ENCODE results near the gene BNC2. TPM values are rescaled to one million over a fixed set of nuclear protein-coding genes. Genes with fewer than 3 reads are reported as not detected.

BNC2 gene
- total RNA-seq, 1 experiment from 2014 or later, result 43.6 TPM

DNA sequence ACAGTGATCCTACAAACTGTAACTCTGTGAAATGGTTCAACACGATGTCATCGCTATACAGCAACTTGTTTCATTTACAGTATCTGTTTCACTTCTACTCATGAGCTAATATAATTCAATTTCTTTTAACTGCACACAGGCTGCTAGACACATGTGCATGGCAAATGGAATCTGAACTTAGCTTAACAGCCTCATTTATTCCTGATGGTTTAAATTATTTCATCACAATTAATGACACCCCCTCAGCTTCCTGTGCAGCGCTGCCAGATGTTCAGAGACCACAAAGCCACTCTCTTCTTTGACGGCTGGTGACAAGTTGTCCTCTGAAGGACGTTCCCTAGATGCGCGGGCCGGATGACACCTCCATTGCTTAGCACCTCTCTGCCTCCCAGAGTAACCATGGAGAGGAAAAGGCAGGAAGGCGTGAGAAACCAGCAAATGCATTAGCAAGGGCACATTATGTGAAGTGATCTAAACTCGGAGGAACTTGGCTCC lies 191.1 kb downstream of the BNC2 start:
- no peak overlapping the region for H2AK5ac ChIP-seq (ENCODE audit: insufficient read length, low read length)
- no CpG with 5 or more reads among the region's 10 CpGs for WGBS (ENCODE audit: extremely low coverage, insufficient read length, low lambda C conversion rate)

More for the DNA sequence above, 191.1 kb downstream of the BNC2 start:
- Histone ChIP-seq H3K14ac (ENCODE audit: insufficient read depth, low read length) (no peak overlapping the region), H4K20me1 (ENCODE audit: control insufficient read depth, insufficient read depth, insufficient read length) (no peaks in the 10 kb centered on the region), H3K9me3 (ENCODE audit: control insufficient read depth, low read depth, low read length) (no peaks in the 10 kb centered on the region), H2BK12ac (ENCODE audit: insufficient read length, low read depth, low read length) (no peak overlapping the region), H3K4ac (ENCODE audit: low read depth, low read length) (no peak overlapping the region), H3K79me2 (ENCODE audit: insufficient read depth, low read length) (no peaks in the 10 kb centered on the region), H3K79me1 (ENCODE audit: insufficient read depth, low read depth, low read length, poor library complexity, severe bottlenecking) (no peaks in the 10 kb centered on the region), H4K5ac (ENCODE audit: insufficient read length, low read depth, low read length) (no peak overlapping the region), H2BK15ac (ENCODE audit: low read depth, low read length) (no peak overlapping the region), H3K4me2 (ENCODE audit: insufficient read depth, insufficient read length, low read length) (no peak overlapping the region), H2BK5ac (ENCODE audit: insufficient read length, low read length) (no peak overlapping the region), H3K23me2 (ENCODE audit: insufficient read length, low read depth, low read length, poor library complexity, severe bottlenecking) (no peaks in the 10 kb centered on the region), H3K56ac (ENCODE audit: insufficient read length, low read depth, low read length) (no peak overlapping the region), H3T11ph (ENCODE audit: low read length) (no peak overlapping the region), H3K18ac (ENCODE audit: insufficient read length, low read depth, low read length) (no peak overlapping the region), H3K27ac (ENCODE audit: insufficient read length, low read depth, low read length) (no peak overlapping the region), H3K9ac (ENCODE audit: extremely low read depth, insufficient read length, low read length) (no peak overlapping the region), H4K91ac (ENCODE audit: insufficient read length, low read depth, low read length) (no peak overlapping the region), H3K27me3 (ENCODE audit: insufficient read depth, low read length) (no peaks in the 10 kb centered on the region), H2BK20ac (ENCODE audit: low read depth, low read length, poor library complexity, severe bottlenecking) (no peak overlapping the region), H4K8ac (replicated peaks; ENCODE audit: insufficient read length, low read depth, low read length) (no peak overlapping the region), H2BK120ac (ENCODE audit: low read depth, low read length, poor library complexity, severe bottlenecking) (no peak overlapping the region), H2AFZ (ENCODE audit: low read length) (no peak overlapping the region), H3K4me1 (ENCODE audit: insufficient read depth, low read length) (peaks cover 5% of the 10 kb centered on the region; the same call in 1 of the 2 replicates), H3K23ac (ENCODE audit: insufficient read length, low read depth, low read length) (no peak overlapping the region)
- TF ChIP-seq, protein P1, sequence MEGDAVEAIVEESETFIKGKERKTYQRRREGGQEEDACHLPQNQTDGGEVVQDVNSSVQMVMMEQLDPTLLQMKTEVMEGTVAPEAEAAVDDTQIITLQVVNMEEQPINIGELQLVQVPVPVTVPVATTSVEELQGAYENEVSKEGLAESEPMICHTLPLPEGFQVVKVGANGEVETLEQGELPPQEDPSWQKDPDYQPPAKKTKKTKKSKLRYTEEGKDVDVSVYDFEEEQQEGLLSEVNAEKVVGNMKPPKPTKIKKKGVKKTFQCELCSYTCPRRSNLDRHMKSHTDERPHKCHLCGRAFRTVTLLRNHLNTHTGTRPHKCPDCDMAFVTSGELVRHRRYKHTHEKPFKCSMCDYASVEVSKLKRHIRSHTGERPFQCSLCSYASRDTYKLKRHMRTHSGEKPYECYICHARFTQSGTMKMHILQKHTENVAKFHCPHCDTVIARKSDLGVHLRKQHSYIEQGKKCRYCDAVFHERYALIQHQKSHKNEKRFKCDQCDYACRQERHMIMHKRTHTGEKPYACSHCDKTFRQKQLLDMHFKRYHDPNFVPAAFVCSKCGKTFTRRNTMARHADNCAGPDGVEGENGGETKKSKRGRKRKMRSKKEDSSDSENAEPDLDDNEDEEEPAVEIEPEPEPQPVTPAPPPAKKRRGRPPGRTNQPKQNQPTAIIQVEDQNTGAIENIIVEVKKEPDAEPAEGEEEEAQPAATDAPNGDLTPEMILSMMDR (conservative IDR thresholded peaks at IDR 0.05), result no peak
- no peak overlapping the region for H3K4me3 Mint-ChIP-seq
- H3K27me3 Mint-ChIP-seq (ENCODE audit: low read depth), result no peaks in the 10 kb centered on the region
- DNase-seq, result no peak
- peak overlapping the region; percentile 62 to 88 (median 85); a peak in 4 of 7 replicates for H3K27ac Mint-ChIP-seq
- H3K4me1 Mint-ChIP-seq, result peaks cover 42 to 48% of the 10 kb centered on the region in 2 experiments
- no peaks in the 10 kb centered on the region for H3K9me3 Mint-ChIP-seq
- no peaks in the 10 kb centered on the region for H3K36me3 Mint-ChIP-seq (ENCODE audit: insufficient read depth in 1 of 3, low read depth in 3 of 3)

Measured in H9 (cell line).